Adrenal gland (tissue), 5 donors: ENCODE data around the gene PHF21A.

ENCODE experiments used
- POLR2A ChIP-seq, 2 donors: fragments of 450-650 bp; IDR thresholded peaks; one replicate each; pipeline ENCODE4 v1.6.1; 2017; ENCODE audit warnings: antibody characterized with exemption in 2 of 2, mild to moderate bottlenecking in 2 of 2, moderate library complexity in 1 of 2
- TF ChIP-seq, protein P1 (sequence below), 6 experiments: fragments of 450-650 bp in 4 of 6; fragments of 200-600 bp in 2 of 6; sonication (generic) in 1 of 6; IDR thresholded peaks; 1 replicate in 5 of 6; 2 replicates in 1 of 6; pipeline versions ENCODE4 v1.5.1 to v1.8.0; 2016 to 2021; ENCODE audit warnings: antibody characterized with exemption in 6 of 6, mild to moderate bottlenecking in 2 of 6, moderate library complexity in 1 of 6
- donor health status: DM: no; HTN: no; CAD: no.

DNA sequence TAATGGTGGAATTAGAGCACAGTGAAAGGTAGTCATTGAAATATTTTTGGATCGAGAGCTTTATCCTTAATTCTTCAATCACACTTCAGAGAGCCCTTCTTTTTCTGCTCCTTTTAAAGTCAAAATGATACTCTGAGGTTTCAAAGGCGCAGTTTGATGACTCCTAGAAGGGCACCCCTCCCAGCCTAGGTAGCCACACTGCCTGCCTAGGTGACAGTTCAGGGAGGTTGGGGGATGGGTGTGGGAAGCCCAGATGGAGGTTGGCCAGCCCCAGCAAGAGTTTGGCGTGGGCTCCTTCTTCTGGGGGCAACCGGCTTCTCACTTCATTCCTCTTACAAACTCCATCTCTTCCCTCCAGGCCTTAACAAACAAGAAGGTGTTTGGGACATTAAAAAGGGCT is 28.6 kb upstream of the PHF21A start:
- TF ChIP-seq, protein P1, sequence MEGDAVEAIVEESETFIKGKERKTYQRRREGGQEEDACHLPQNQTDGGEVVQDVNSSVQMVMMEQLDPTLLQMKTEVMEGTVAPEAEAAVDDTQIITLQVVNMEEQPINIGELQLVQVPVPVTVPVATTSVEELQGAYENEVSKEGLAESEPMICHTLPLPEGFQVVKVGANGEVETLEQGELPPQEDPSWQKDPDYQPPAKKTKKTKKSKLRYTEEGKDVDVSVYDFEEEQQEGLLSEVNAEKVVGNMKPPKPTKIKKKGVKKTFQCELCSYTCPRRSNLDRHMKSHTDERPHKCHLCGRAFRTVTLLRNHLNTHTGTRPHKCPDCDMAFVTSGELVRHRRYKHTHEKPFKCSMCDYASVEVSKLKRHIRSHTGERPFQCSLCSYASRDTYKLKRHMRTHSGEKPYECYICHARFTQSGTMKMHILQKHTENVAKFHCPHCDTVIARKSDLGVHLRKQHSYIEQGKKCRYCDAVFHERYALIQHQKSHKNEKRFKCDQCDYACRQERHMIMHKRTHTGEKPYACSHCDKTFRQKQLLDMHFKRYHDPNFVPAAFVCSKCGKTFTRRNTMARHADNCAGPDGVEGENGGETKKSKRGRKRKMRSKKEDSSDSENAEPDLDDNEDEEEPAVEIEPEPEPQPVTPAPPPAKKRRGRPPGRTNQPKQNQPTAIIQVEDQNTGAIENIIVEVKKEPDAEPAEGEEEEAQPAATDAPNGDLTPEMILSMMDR (IDR thresholded peaks at IDR 0.05): no peak
- no peak for TF ChIP-seq POLR2A (IDR thresholded peaks at IDR 0.05)
